ENCODE data around the gene RGS14.
A peak's percentile ranks its signal among the peaks of the same experiment; 100 is the strongest.

RGS14 gene

GRCh38 chr5:177383181-177383580 is 25.5 kb downstream of the RGS14 start:
- no peak for DNase-seq

DNA sequence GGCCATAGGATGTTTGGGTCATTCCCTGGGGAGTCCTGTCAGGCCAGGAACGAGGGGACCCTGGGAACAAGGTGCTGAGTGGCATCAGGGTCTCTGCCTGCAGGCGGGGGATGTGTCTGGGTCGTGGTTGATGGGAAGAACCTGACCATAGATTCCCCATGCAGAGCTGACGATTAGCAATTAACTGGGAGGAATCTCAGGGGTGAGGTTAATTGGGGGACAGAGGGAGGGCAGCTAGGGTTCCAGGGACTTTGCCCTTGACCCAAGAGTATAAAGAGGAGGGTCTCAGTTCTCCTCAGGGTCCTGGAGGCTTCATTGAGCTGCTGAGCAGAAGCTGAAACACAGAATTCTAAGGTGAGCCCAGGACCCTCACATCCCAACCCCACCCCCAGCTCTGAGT is 26.4 kb downstream of the RGS14 start, which contains the start of gene SLC34A1:
Gene SLC34A1, plus strand, starts transcription at position 301 of the 400 bp plus-strand sequence. CDS start 1,308 bp downstream, outside the sequence.
- DNase-seq, result no peak

- DNase-seq, result no peak
Observed at GRCh38 chr5:177385720-177386119, 28.0 kb downstream of the RGS14 start.

DNA sequence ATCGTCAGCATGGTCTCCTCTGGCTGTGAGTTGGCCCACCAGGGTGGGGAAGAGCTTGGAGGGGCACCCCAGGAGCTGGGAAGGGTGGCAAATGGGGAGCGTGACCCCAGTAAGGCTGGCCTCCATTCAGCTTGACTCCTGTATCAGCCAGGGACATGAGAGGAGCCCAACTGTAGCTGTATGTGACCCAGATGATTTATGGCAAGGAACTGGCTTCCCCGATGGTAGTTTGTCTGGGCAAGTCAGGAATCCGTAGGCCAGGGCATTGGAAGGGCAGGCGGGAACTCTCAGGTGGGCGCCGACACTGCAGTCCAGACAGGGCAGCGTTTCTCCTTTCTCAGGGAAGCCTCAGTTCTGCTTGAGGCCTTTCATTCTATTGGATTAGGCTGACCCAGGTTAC is 28.8 kb downstream of the RGS14 start:
- no peak for DNase-seq

GRCh38 chr5:177387405-177387804 is 29.7 kb downstream of the RGS14 start:
- no peak for DNase-seq

- DNase-seq, result no peak
Observed at GRCh38 chr5:177388521-177389052, 30.9 kb downstream of the RGS14 start.

- DNase-seq, result no peak
Observed at GRCh38 chr5:177389241-177390169, 31.8 kb downstream of the RGS14 start.

GRCh38 chr5:177390363-177391300 is 32.9 kb downstream of the RGS14 start:
- peak; percentile 88 for DNase-seq

DNA sequence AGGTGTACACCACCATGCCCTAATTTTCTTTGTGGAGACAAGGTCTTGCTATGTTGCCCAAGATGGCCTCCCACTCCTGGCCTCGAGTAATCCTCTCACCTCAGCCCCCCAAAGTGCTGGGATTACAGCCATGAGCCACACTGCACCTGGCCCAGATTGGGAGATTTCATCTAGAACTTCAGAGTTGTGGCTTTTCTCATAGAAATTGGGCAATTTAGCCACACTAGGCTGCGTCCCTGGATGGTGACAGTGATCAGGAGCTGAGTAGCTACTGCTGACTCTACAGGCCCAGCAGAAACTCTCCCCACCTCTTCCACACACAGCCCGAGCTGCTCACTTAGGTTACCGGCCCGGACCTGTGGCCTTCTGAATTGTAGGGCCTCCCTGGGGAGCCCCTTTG is 35.0 kb downstream of the RGS14 start:
- DNase-seq, result no peak

- no peak for DNase-seq
Observed at GRCh38 chr5:177393206-177393765, 35.6 kb downstream of the RGS14 start.

GRCh38 chr5:177393990-177394389 is 36.3 kb downstream of the RGS14 start:
- no peak for DNase-seq

GRCh38 chr5:177396078-177396477 is 38.4 kb downstream of the RGS14 start:
- no peak for DNase-seq

DNA sequence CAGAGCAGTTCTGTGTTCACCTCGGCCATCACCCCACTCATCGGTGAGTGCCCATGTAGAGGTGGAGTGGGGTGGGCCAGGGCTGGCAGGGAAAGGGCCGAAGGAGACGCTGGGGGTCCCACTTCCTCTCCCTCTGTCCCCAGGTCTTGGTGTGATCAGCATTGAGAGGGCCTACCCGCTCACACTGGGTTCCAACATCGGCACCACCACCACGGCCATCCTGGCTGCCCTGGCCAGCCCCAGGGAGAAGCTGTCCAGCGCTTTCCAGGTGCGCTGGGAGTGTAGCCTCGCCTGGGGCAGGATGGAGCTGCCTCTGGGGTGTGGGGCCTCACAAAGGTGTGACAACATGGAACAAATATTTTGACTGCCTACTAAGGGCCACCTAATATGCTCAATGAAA is 39.1 kb downstream of the RGS14 start:
- DNase-seq, result no peak

DNA sequence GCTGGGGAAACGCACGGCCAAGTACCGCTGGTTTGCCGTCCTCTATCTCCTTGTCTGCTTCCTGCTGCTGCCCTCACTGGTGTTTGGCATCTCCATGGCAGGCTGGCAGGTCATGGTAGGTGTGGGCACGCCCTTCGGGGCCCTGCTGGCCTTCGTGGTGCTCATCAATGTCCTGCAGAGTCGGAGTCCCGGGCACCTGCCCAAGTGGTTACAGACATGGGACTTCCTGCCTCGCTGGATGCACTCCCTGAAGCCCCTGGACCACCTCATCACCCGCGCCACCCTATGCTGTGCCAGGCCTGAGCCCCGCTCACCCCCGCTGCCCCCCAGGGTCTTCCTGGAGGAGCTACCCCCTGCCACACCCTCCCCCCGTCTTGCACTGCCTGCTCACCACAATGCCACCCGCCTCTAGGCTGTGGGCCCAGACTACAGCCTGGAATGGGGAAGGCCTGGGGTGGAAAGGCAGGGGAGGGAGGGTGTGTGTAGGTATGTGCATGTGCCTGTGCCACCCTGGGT is 40.2 kb downstream of the RGS14 start:
- no peak for DNase-seq

- DNase-seq, result no peak
Observed at GRCh38 chr5:177399997-177400868, 42.5 kb downstream of the RGS14 start, which contains the start of gene PFN3. Gene PFN3 (minus strand): TSS chr5:177400661. CDS start chr5:177400576, 85 bp downstream.

DNA sequence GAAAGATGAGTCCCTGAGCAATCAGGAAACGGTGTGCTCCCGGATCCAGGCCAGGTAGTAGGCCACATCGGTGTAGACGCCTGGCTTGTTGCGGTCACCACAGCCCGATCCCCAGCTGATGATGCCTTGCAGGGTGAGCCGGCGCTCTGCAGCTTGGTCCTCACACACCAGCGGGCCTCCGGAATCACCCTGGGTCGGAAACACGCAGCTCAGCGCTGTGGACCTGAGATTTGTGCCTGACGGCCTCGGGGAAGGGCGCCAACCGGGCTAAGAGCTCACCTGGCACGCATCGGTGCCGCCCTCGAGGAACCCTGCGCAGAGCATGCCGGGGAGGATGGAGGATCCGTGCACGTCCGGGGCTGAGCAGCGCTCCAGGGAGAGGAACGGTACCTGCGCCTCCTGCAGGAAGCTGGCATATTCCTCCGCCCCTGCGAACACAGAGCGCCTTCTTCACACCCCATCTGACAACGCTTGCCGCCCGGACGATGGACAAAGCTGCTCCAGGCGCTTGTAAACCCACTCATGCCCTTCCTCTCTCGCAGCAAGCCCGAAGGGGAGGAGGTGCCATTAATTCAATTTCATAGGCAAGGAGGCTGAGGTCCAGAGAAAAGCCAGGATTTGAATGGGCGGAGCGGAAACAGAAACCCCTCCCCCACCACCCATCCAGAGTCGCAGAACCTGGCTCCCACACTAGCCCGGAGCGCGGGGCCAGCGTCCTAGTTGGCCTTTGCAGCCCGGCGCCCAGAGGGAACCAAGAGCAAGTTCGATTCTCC is 44.7 kb downstream of the RGS14 start:
- DNase-seq, result peak; percentile 97

GRCh38 chr5:177403102-177403791 is 45.5 kb downstream of the RGS14 start:
- DNase-seq, result peak; percentile 85

- DNase-seq, result peak; percentile 92
Observed at GRCh38 chr5:177403792-177404640, 46.3 kb downstream of the RGS14 start.

- peak; percentile 47 for DNase-seq
Observed at GRCh38 chr5:177404641-177405179, 47.0 kb downstream of the RGS14 start.

Measured in NCI-H69 (cell line).